ENCODE data around the gene WWP2. TPM values are rescaled to one million over a fixed set of nuclear protein-coding genes. Genes with fewer than 3 reads are reported as not detected.

Gene WWP2
- total and polyA plus RNA-seq, 2 experiments from 2014 or later = 19.9 to 23.1 TPM

GRCh38 chr16:69932228-69932627 lies 170.1 kb downstream of the WWP2 start:
- TF ChIP-seq EZH2 (IDR thresholded peaks at IDR 0.05; ENCODE audit: borderline replicate concordance) (no peak), EZH2phosphoT487 (IDR thresholded peaks at IDR 0.05; ENCODE audit: low read depth, severe bottlenecking, unreplicated experiment) (no peak)
- TF ChIP-seq, protein P1, sequence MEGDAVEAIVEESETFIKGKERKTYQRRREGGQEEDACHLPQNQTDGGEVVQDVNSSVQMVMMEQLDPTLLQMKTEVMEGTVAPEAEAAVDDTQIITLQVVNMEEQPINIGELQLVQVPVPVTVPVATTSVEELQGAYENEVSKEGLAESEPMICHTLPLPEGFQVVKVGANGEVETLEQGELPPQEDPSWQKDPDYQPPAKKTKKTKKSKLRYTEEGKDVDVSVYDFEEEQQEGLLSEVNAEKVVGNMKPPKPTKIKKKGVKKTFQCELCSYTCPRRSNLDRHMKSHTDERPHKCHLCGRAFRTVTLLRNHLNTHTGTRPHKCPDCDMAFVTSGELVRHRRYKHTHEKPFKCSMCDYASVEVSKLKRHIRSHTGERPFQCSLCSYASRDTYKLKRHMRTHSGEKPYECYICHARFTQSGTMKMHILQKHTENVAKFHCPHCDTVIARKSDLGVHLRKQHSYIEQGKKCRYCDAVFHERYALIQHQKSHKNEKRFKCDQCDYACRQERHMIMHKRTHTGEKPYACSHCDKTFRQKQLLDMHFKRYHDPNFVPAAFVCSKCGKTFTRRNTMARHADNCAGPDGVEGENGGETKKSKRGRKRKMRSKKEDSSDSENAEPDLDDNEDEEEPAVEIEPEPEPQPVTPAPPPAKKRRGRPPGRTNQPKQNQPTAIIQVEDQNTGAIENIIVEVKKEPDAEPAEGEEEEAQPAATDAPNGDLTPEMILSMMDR (IDR thresholded peaks at IDR 0.05; ENCODE audit: poor library complexity) = no peak
- no peaks in the 10 kb centered on the region for H3K9me2 ChIP-seq (replicated peaks; ENCODE audit: insufficient read depth)
- H3K79me2 ChIP-seq = no peaks in the 10 kb centered on the region
- no peak overlapping the region for H3K4me2 ChIP-seq
- 89% methylated on average over 9 of the region's 9 CpGs for WGBS (ENCODE audit: low lambda C conversion rate, missing lambda C conversion rate)
- no peaks in the 10 kb centered on the region for H3K36me3 ChIP-seq (replicated peaks; ENCODE audit: insufficient read depth, low read depth)
- H2AFZ ChIP-seq = no peak overlapping the region
- H3K4me1 ChIP-seq (ENCODE audit: insufficient read depth) = peaks cover 18% of the 10 kb centered on the region
- H4K20me1 ChIP-seq (ENCODE audit: insufficient read depth, poor library complexity, severe bottlenecking) = no peaks in the 10 kb centered on the region
- DNase-seq (ENCODE audit: low spot score) = no peak
- H3K4me3 ChIP-seq = no peak overlapping the region
- H3K27ac ChIP-seq = no peak overlapping the region
- H3K9me3 ChIP-seq (ENCODE audit: low read depth) = no peaks in the 10 kb centered on the region
- no peaks in the 10 kb centered on the region for H3K27me3 ChIP-seq

GRCh38 chr16:69932691-69933392 lies 170.7 kb downstream of the WWP2 start:
- TF ChIP-seq EZH2phosphoT487 (IDR thresholded peaks at IDR 0.05; ENCODE audit: low read depth, severe bottlenecking, unreplicated experiment) (no peak), EZH2 (IDR thresholded peaks at IDR 0.05; ENCODE audit: borderline replicate concordance) (no peak)
- TF ChIP-seq, protein P1 (IDR thresholded peaks at IDR 0.05; ENCODE audit: poor library complexity) = no peak
- Histone ChIP-seq H3K27me3 (no peaks in the 10 kb centered on the region), H4K20me1 (ENCODE audit: insufficient read depth, poor library complexity, severe bottlenecking) (no peaks in the 10 kb centered on the region), H3K9me2 (replicated peaks; ENCODE audit: insufficient read depth) (no peaks in the 10 kb centered on the region), H2AFZ (no peak overlapping the region), H3K36me3 (replicated peaks; ENCODE audit: insufficient read depth, low read depth) (no peaks in the 10 kb centered on the region), H3K79me2 (no peaks in the 10 kb centered on the region), H3K4me3 (no peak overlapping the region), H3K9me3 (ENCODE audit: low read depth) (no peaks in the 10 kb centered on the region), H3K4me1 (ENCODE audit: insufficient read depth) (peaks cover 17% of the 10 kb centered on the region), H3K4me2 (no peak overlapping the region), H3K27ac (no peak overlapping the region)
- no peak for DNase-seq (ENCODE audit: low spot score)
- WGBS (ENCODE audit: low lambda C conversion rate, missing lambda C conversion rate) = 97% methylated on average over 26 of the region's 27 CpGs

DNA sequence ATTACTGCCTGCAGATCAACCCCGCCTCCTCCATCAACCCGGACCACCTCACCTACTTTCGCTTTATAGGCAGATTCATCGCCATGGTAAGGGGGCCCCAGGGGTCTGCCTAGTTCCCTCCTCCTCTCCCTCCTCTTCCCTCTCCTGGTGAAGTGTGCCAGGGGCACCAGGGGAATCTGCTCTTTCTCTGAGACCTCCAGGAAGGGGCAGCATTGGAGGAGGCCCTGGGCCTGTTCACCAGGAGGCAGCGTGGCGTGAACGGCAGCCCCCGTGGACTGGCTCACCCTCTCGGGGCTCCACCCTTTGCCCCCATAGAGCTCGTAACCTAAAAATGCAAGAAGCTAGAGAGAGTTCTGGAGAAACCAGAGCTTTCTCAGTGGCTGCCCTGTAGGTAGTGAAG lies 171.9 kb downstream of the WWP2 start:
- H4K20me1 ChIP-seq (ENCODE audit: insufficient read depth, poor library complexity, severe bottlenecking) = no peaks in the 10 kb centered on the region
- 86% methylated on average over 10 of the region's 10 CpGs for WGBS (ENCODE audit: low lambda C conversion rate, missing lambda C conversion rate)

More for the DNA sequence above, 171.9 kb downstream of the WWP2 start:
- H3K4me3 ChIP-seq = no peak overlapping the region
- H3K9me2 ChIP-seq (replicated peaks; ENCODE audit: insufficient read depth) = no peaks in the 10 kb centered on the region
- no peaks in the 10 kb centered on the region for H3K36me3 ChIP-seq (replicated peaks; ENCODE audit: insufficient read depth, low read depth)
- no peaks in the 10 kb centered on the region for H3K9me3 ChIP-seq (ENCODE audit: low read depth)
- no peak overlapping the region for H2AFZ ChIP-seq
- peaks cover 6% of the 10 kb centered on the region for H3K4me1 ChIP-seq (ENCODE audit: insufficient read depth)
- DNase-seq (ENCODE audit: low spot score) = no peak
- no peaks in the 10 kb centered on the region for H3K79me2 ChIP-seq
- no peaks in the 10 kb centered on the region for H3K27me3 ChIP-seq
- TF ChIP-seq EZH2 (IDR thresholded peaks at IDR 0.05; ENCODE audit: borderline replicate concordance) = no peak
- TF ChIP-seq, protein P1 (IDR thresholded peaks at IDR 0.05; ENCODE audit: poor library complexity) = no peak
- no peak for TF ChIP-seq EZH2phosphoT487 (IDR thresholded peaks at IDR 0.05; ENCODE audit: low read depth, severe bottlenecking, unreplicated experiment)
- H3K4me2 ChIP-seq = no peak overlapping the region
- H3K27ac ChIP-seq = no peak overlapping the region
